Astrocyte (in vitro differentiated cells and primary cell): Measurements from ENCODE around the gene SMCO3. TPM values are rescaled to one million over a fixed set of nuclear protein-coding genes. Genes with fewer than 3 reads are reported as not detected.

Source experiments
- DNase-seq: peaks from one replicate; pipeline ENCODE4 v3.0.0-alpha.2; 2010; ENCODE audit warnings: low read depth
- FAIRE-seq: peaks from 2 replicates; lab custom pipeline; 2011; peaks lifted over from hg19 to GRCh38; lab: Jason Lieb, UNC
- H2AFZ ChIP-seq: 2 replicates; pipeline ENCODE4 v1.6.0; 2012; ENCODE audit warnings: low read depth, low read length, inconsistent platforms
- H3K27ac ChIP-seq: 2 replicates; pipeline ENCODE4 v1.5.1; 2011; ENCODE audit warnings: low read depth, low read length, inconsistent platforms
- H3K27me3 ChIP-seq: 2 replicates; pipeline ENCODE4 v1.6.0; 2011; ENCODE audit warnings: low read length, inconsistent platforms; ENCODE audit not compliant: insufficient read depth
- H3K36me3 ChIP-seq: 2 replicates; pipeline ENCODE4 v1.5.1; 2011; ENCODE audit warnings: low read length, inconsistent platforms; ENCODE audit not compliant: insufficient read depth
- H3K4me1 ChIP-seq: 2 replicates; pipeline ENCODE4 v1.5.1; 2011; ENCODE audit warnings: low read length, inconsistent platforms; ENCODE audit not compliant: insufficient read depth
- H3K4me2 ChIP-seq: 2 replicates; pipeline ENCODE4 v1.6.0; 2012; ENCODE audit warnings: low read length, inconsistent platforms
- H3K4me3 ChIP-seq: 2 replicates; pipeline ENCODE4 v1.5.1; 2011; ENCODE audit warnings: low read depth, mild to moderate bottlenecking, low read length, inconsistent platforms; ENCODE audit not compliant: insufficient read depth
- H3K79me2 ChIP-seq: 2 replicates; pipeline ENCODE4 v1.6.0; 2012; ENCODE audit warnings: mild to moderate bottlenecking, low read length, inconsistent platforms; ENCODE audit not compliant: insufficient read depth
- H3K9ac ChIP-seq: 2 replicates; pipeline ENCODE4 v1.6.0; 2012; ENCODE audit warnings: mild to moderate bottlenecking, low read length, inconsistent platforms
- H3K9me3 ChIP-seq: 2 replicates; pipeline ENCODE4 v1.5.1; 2012; ENCODE audit warnings: low read depth, mild to moderate bottlenecking, low read length, inconsistent platforms; ENCODE audit not compliant: insufficient read depth
- H4K20me1 ChIP-seq: 2 replicates; pipeline ENCODE4 v1.6.0; 2012; ENCODE audit warnings: low read length, inconsistent platforms; ENCODE audit not compliant: insufficient read depth
- H3K27ac Mint-ChIP-seq: one replicate; pipeline ENCODE4 v1.8.0; 2021; ENCODE audit warnings: mild to moderate bottlenecking, mixed read lengths; ENCODE audit not compliant: unreplicated experiment
- H3K27me3 Mint-ChIP-seq: one replicate; pipeline ENCODE4 v1.8.0; 2021; ENCODE audit warnings: low read depth, mixed read lengths; ENCODE audit not compliant: unreplicated experiment
- H3K36me3 Mint-ChIP-seq: one replicate; pipeline ENCODE4 v1.8.0; 2021; ENCODE audit warnings: low read depth, mixed read lengths; ENCODE audit not compliant: unreplicated experiment
- H3K4me1 Mint-ChIP-seq: one replicate; pipeline ENCODE4 v1.8.0; 2021; ENCODE audit warnings: low read depth, mixed read lengths; ENCODE audit not compliant: unreplicated experiment
- H3K4me3 Mint-ChIP-seq: one replicate; pipeline ENCODE4 v1.8.0; 2021; ENCODE audit warnings: mild to moderate bottlenecking, moderate library complexity, mixed read lengths; ENCODE audit not compliant: unreplicated experiment
- H3K9me3 Mint-ChIP-seq: one replicate; pipeline ENCODE4 v1.8.0; 2021; ENCODE audit warnings: mild to moderate bottlenecking, mixed read lengths; ENCODE audit not compliant: unreplicated experiment
- EZH2 ChIP-seq: IDR thresholded peaks from 2 replicates; pipeline ENCODE4 v1.6.1; 2012; ENCODE audit warnings: mild to moderate bottlenecking, low read length, inconsistent platforms; ENCODE audit not compliant: insufficient read depth
- total RNA-seq: library from RNA; stranded (reverse); gene quantifications from 2 replicates; pipeline ENCODE4 v1.2.1, GENCODE V29; 2021
- TF ChIP-seq, protein P1 (sequence below): IDR thresholded peaks from 2 replicates; pipeline ENCODE4 v1.5.1; 2011; ENCODE audit warnings: low read depth, mild to moderate bottlenecking, inconsistent platforms, low read length, moderate library complexity; ENCODE audit not compliant: insufficient read depth

The SMCO3 gene
- total RNA-seq, 1 donor from 2014 or later = 0.57 TPM

DNA sequence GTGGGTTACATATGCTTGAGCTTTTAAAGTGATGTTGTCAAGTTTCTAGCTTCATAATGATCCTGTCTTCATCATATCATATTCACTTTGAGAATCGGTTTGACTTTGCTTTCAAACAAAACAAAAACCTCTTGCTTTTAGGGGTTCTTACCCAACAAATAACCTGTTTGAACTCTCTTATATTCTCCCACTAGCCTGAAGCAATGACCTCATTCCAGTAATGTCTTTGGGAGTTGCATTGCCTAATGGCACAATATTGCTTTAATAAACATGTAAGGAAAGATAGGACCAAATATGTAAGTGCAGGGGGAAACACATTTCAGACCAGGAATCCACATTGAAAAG lies 38.4 kb downstream of the SMCO3 start:
- Histone ChIP-seq H2AFZ (peak overlapping the region; percentile 3), H3K4me2 (peak overlapping the region; percentile 90), H3K79me2 (peaks cover 12% of the 10 kb centered on the region), H3K27me3 (no peaks in the 10 kb centered on the region), H3K36me3 (no peaks in the 10 kb centered on the region), H3K9ac (peak overlapping the region; percentile 87), H3K4me1 (peaks cover 10% of the 10 kb centered on the region), H3K4me3 (peak overlapping the region; percentile 90), H3K27ac (peak overlapping the region; percentile 80), H3K9me3 (no peaks in the 10 kb centered on the region), H4K20me1 (no peaks in the 10 kb centered on the region)
- peak; percentile 33 for DNase-seq
- Mint-ChIP-seq H3K4me1 (peaks cover 31% of the 10 kb centered on the region), H3K9me3 (no peaks in the 10 kb centered on the region), H3K27me3 (no peaks in the 10 kb centered on the region), H3K4me3 (peak overlapping the region; percentile 93), H3K27ac (peak overlapping the region; percentile 97), H3K36me3 (no peaks in the 10 kb centered on the region)
- no peak for FAIRE-seq
- no peak for TF ChIP-seq EZH2
- TF ChIP-seq, protein P1, sequence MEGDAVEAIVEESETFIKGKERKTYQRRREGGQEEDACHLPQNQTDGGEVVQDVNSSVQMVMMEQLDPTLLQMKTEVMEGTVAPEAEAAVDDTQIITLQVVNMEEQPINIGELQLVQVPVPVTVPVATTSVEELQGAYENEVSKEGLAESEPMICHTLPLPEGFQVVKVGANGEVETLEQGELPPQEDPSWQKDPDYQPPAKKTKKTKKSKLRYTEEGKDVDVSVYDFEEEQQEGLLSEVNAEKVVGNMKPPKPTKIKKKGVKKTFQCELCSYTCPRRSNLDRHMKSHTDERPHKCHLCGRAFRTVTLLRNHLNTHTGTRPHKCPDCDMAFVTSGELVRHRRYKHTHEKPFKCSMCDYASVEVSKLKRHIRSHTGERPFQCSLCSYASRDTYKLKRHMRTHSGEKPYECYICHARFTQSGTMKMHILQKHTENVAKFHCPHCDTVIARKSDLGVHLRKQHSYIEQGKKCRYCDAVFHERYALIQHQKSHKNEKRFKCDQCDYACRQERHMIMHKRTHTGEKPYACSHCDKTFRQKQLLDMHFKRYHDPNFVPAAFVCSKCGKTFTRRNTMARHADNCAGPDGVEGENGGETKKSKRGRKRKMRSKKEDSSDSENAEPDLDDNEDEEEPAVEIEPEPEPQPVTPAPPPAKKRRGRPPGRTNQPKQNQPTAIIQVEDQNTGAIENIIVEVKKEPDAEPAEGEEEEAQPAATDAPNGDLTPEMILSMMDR = no peak

DNA sequence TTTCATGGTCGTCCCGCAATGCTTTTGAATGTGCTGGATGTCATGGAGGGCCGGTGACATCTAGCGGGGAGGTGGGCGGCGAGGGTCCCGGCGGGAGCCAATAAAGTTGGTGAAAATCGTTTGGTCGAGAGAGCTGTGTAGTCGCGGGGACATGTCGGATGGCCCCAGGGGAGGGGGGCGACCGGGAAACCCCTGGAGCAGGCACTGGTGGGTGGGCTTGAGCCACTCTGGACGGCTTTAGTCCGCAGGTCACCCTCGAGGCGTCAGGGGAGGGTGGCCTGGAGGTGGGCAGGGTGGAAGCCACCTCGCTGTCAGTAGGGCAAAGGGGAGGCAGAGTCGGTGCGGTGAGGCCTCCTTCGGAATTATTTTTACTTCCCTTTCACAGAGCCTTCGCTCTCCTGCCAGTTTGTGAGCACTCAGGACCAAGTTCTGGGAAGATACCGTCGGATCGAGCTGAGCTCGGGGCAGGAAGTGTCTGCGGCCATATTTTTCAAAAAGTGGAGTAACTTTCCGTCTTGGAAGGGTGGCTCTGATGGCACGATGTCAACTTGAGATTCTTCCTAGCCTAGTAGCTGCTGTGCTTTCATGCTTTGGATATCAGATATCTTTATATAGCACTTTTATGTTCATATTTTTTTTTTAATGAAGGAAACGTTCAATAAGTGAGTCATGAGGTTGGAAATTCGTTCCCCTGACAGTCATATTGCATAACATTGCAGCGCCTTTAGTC lies 38.9 kb downstream of the SMCO3 start:
- H4K20me1 ChIP-seq = no peaks in the 10 kb centered on the region
- H3K9ac ChIP-seq = peak overlapping the region; percentile 87
- peak overlapping the region; percentile 97 for H3K27ac Mint-ChIP-seq
- peak overlapping the region; percentile 90 for H3K4me2 ChIP-seq
- DNase-seq (peak; percentile 41), FAIRE-seq (no peak)
- H3K9me3 Mint-ChIP-seq = no peaks in the 10 kb centered on the region
- no peaks in the 10 kb centered on the region for H3K27me3 Mint-ChIP-seq
- peaks cover 10% of the 10 kb centered on the region for H3K4me1 ChIP-seq
- no peaks in the 10 kb centered on the region for H3K27me3 ChIP-seq
- no peaks in the 10 kb centered on the region for H3K36me3 ChIP-seq
- peaks cover 16% of the 10 kb centered on the region for H3K79me2 ChIP-seq
- H3K27ac ChIP-seq = peak overlapping the region; percentile 80
- TF ChIP-seq, protein P1 = no peak
- no peak for TF ChIP-seq EZH2
- peak overlapping the region; percentile 90 for H3K4me3 ChIP-seq
- peak overlapping the region; percentile 90 for H2AFZ ChIP-seq
- no peaks in the 10 kb centered on the region for H3K9me3 ChIP-seq
- peak overlapping the region; percentile 93 for H3K4me3 Mint-ChIP-seq
- no peaks in the 10 kb centered on the region for H3K36me3 Mint-ChIP-seq
- peaks cover 26% of the 10 kb centered on the region for H3K4me1 Mint-ChIP-seq
